Spleen (tissue), 13 donors: Measurements from ENCODE around the gene RRP36. TPM values are rescaled to one million over a fixed set of nuclear protein-coding genes. Genes with fewer than 3 reads are reported as not detected.

ENCODE experiments used
- DNase-seq: peaks from one replicate; pipeline ENCODE4 v3.0.0-alpha.2; 2020
- H3K27ac ChIP-seq, 8 donors: fragments of 200-600 bp; sonication (generic) in 7 of 8; 1 replicate in 4 of 8; 2 replicates in 4 of 8; pipeline versions ENCODE4 v1.5.0 to v1.8.0; 2016 to 2021; ENCODE audit warnings: inconsistent platforms in 4 of 8, mild to moderate bottlenecking in 4 of 8, moderate library complexity in 1 of 8
- H3K27me3 ChIP-seq, 7 donors: fragments of 200-600 bp; sonication (generic) in 6 of 7; replicated peaks in 1 of 7; 1 replicate in 4 of 7; 2 replicates in 3 of 7; pipeline versions ENCODE4 v1.5.0 to v1.8.0; 2016 to 2021; ENCODE audit warnings: inconsistent platforms in 3 of 7, mild to moderate bottlenecking in 1 of 7
- H3K36me3 ChIP-seq, 6 donors: fragments of 200-600 bp; sonication (generic) in 5 of 6; 1 replicate in 4 of 6; 2 replicates in 2 of 6; pipeline versions ENCODE4 v1.5.0 to v1.8.0; 2016 to 2021; ENCODE audit warnings: inconsistent platforms in 2 of 6
- H3K4me1 ChIP-seq, 6 donors: fragments of 200-600 bp; sonication (generic) in 5 of 6; 1 replicate in 3 of 6; 2 replicates in 3 of 6; pipeline versions ENCODE4 v1.5.0 to v1.8.0; 2016 to 2021; ENCODE audit warnings: inconsistent platforms in 3 of 6
- H3K4me3 ChIP-seq, 8 donors: fragments of 200-600 bp; sonication (generic) in 7 of 8; 1 replicate in 4 of 8; 2 replicates in 4 of 8; pipeline versions ENCODE4 v1.5.0 to v1.8.0; 2016 to 2021; ENCODE audit warnings: inconsistent platforms in 4 of 8, mild to moderate bottlenecking in 4 of 8, moderate library complexity in 2 of 8
- H3K9me3 ChIP-seq, 8 donors: fragments of 200-600 bp; sonication (generic) in 7 of 8; 1 replicate in 4 of 8; 2 replicates in 4 of 8; pipeline versions ENCODE4 v1.5.0 to v1.8.0; 2016 to 2021; ENCODE audit warnings: inconsistent platforms in 4 of 8
- POLR2A ChIP-seq, 3 donors: fragments of 450-650 bp; IDR thresholded peaks; one replicate each; pipeline ENCODE4 v1.5.1; 2017; ENCODE audit warnings: antibody characterized with exemption in 3 of 3, mild to moderate bottlenecking in 1 of 3
- POLR2AphosphoS5 ChIP-seq, 3 donors: sonication (generic); formaldehyde crosslinking; IDR thresholded peaks; one replicate each; pipeline ENCODE4 v1.5.1; 2017; ENCODE audit warnings: antibody characterized with exemption in 3 of 3
- WGBS, 5 donors: extraction: QIAGEN DNeasy Blood & Tissue Kit in 3 of 5; methylation state at CpG; one replicate each; pipeline versions ENCODE4 v1.1.5 to v1.1.7; 2013 to 2018; 5-methylcytosine and 5-hydroxymethylcytosine counted together
- intact Hi-C: fragments of 100-400 bp; cut with DNase I; formaldehyde crosslinking; loops from one replicate; pipeline ENCODE4 v1.15.0; 2023; ENCODE audit warnings: low total_unique reads
- long read RNA-seq, 2 donors: transcript quantifications; one replicate each; lab custom pipeline, GENCODE V29; 2026
- polyA plus RNA-seq, 3 donors: library from polyadenylated mRNA; stranded (reverse); fragments of 200-250 nt; gene quantifications; one replicate each; pipeline ENCODE4 v1.2.1, GENCODE V29; 2013
- total RNA-seq, 7 donors: library from RNA; depleted of rRNA in 3 of 7; stranded (reverse); fragments of >200 nt in 3 of 7; fragmentation: NEBNext Ultra II Directional in 4 of 7; extraction: Animal tissue kit (Norgen Biotek cat#: 25700) in 4 of 7; gene quantifications; one replicate each; pipeline versions ENCODE4 v1.1.0 to v1.2.1, GENCODE V29; 2016 to 2021
- TF ChIP-seq, protein P1 (sequence below), 11 experiments: fragments of 200-600 bp in 7 of 11; fragments of 450-650 bp in 4 of 11; sonication (generic) in 4 of 11; IDR thresholded peaks in 8 of 11; conservative IDR thresholded peaks in 3 of 11; 1 replicate in 7 of 11; 2 replicates in 4 of 11; pipeline versions ENCODE4 v1.4.0 to v1.8.0; 2016 to 2021; ENCODE audit warnings: antibody characterized with exemption in 11 of 11, inconsistent platforms in 4 of 11, mild to moderate bottlenecking in 1 of 11
- donor health status: healthy with polysubstance abuse.
- donor health status: DM: no; HTN: no; CAD: no; lungs with moderate emphysema.
- donor health status: DM: no; HTN: no; CAD: no.
- donor health status: Bipolar disorder and iron deficiency.
- donor health status: healthy.
- donor health status: DM: no; HTN: no; CAD: no.
- donor health status: DM: yes; HTN: yes; CAD: no.

RRP36 gene, protein sequence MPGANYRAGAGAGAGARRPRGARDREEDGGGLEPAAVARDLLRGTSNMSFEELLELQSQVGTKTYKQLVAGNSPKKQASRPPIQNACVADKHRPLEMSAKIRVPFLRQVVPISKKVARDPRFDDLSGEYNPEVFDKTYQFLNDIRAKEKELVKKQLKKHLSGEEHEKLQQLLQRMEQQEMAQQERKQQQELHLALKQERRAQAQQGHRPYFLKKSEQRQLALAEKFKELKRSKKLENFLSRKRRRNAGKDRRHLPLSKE
- total RNA-seq: 10 to 100 TPM; 34.9 to 63.4 (median 43.8) TPM
- 10 to 100 TPM; 32.0 to 39.5 (median 32.3) TPM for polyA plus RNA-seq
- long read RNA-seq, donor 1, transcript RRP36-203 (1 exons, 1,005 nt): minor isoform, 5 of 22 reads
- long read RNA-seq, donor 1, transcript RRP36-201 (7 exons, 1,159 nt): major isoform, 17 of 22 reads
- long read RNA-seq, donor 1, partial matches to known transcripts: 0 of 22 reads
- long read RNA-seq, donor 1, other reads (novel, unspliced or antisense): 0 of 22 reads
- long read RNA-seq, donor 2, transcript RRP36-201 (7 exons, 1,159 nt): major isoform, 9 of 21 reads
- long read RNA-seq, donor 2, partial matches to known transcripts: 8 of 21 reads
- long read RNA-seq, donor 2, other reads (novel, unspliced or antisense): 0 of 21 reads

DNA sequence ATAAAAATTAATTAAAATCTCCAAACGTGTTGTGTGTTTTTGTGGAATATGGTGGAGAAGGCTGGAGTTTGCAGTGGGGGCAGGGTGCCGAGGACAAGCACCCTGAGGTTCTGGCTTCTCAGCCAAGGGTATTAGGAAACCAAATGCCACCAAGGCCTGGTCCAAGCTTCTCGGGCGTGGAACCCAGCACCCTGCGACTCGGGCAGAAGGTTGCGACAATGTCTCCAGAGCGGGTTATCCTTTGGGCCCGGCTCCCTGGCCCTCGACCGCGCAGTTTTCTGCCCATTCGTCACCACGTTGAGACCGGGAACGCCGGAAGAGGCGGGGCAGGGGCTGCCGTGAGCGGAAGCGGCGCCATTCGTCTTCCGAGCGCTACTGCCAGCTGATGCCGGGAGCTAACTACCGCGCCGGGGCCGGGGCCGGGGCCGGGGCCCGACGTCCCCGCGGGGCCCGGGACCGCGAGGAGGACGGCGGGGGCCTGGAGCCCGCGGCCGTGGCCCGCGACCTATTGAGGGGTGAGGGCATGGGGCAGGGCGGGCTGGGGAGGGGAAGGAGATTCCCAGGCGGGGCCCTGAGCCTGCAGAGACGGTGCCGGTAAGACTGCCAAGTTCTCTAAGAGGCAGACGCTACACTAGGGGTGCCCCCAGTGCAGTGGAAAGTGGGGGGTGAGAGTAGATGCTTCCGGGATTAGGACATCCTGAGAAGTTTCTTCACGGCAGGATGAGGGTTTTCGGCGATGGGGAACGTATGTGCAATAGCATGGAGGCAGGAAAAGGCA, at the start of gene RRP36:
Gene RRP36 (plus strand): TSS at position 354 of the 778 bp plus-strand sequence. CDS start 32 bp downstream, at position 386.
- H3K27ac ChIP-seq: peak within 1 kb of the TSS; percentile 81 to 95 (median 90)
- no peaks in the 10 kb centered on the region for H3K27me3 ChIP-seq
- intact Hi-C loops: no loop called here
- H3K4me3 ChIP-seq: peak within 1 kb of the TSS; percentile 72 to 99 (median 98)
- WGBS, 5 donors: 1 to 2% (median 1%) methylated on average over 12 to 56 of the region's 56 CpGs
- DNase-seq: peak; percentile 96
- TF ChIP-seq POLR2AphosphoS5 (IDR thresholded peaks at IDR 0.05): peak; percentile 86 to 90 (median 88)
- TF ChIP-seq, protein P1, sequence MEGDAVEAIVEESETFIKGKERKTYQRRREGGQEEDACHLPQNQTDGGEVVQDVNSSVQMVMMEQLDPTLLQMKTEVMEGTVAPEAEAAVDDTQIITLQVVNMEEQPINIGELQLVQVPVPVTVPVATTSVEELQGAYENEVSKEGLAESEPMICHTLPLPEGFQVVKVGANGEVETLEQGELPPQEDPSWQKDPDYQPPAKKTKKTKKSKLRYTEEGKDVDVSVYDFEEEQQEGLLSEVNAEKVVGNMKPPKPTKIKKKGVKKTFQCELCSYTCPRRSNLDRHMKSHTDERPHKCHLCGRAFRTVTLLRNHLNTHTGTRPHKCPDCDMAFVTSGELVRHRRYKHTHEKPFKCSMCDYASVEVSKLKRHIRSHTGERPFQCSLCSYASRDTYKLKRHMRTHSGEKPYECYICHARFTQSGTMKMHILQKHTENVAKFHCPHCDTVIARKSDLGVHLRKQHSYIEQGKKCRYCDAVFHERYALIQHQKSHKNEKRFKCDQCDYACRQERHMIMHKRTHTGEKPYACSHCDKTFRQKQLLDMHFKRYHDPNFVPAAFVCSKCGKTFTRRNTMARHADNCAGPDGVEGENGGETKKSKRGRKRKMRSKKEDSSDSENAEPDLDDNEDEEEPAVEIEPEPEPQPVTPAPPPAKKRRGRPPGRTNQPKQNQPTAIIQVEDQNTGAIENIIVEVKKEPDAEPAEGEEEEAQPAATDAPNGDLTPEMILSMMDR (IDR thresholded peaks at IDR 0.05 in 8 of 11, conservative IDR thresholded peaks at IDR 0.05 in 3 of 11): no peak
- peaks cover 0 to 79% (median 47%) of the 10 kb centered on the region in 6 donors for H3K36me3 ChIP-seq
- peaks cover 23 to 63% (median 44%) of the 10 kb centered on the region in 6 donors for H3K4me1 ChIP-seq
- H3K9me3 ChIP-seq: no peaks in the 10 kb centered on the region

DNA sequence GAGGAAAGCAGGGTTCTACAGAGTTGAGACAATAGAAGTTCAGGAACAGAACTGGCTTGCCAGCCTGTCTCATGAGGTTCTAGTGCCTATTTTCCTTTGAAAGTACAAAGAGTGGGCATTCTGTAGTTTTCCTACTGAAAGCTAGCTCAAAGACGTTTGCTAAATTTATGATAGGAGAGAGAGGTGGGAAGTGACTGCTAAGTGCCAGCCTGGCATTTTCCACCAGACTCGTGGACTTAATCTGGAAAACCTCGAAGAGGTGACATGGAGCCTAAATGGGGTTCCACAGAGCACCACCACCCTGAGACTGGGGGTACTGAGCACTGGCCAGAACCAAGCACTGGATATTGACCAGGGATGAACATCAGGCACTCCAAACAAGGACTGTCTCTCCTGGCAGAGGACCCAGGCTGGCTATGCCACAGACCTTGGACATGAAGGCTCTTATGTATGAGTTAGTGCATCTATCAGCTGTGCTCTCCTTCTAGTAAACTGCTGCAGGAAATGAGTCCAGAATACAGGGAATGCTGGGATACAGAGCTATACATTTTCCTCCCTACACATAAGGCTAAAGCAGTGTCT, 49.6 kb upstream of the RRP36 start:
- TF ChIP-seq, protein P1 (IDR thresholded peaks at IDR 0.05 in 8 of 11, conservative IDR thresholded peaks at IDR 0.05 in 3 of 11): no peak
- TF ChIP-seq POLR2AphosphoS5 (IDR thresholded peaks at IDR 0.05) (no peak), POLR2A (IDR thresholded peaks at IDR 0.05) (no peak)
- peaks cover 3 to 31% (median 14%) of the 10 kb centered on the region in 6 donors for H3K4me1 ChIP-seq
- WGBS, 5 donors: 81 to 93% (median 82%) methylated on average over 3 of the region's 3 CpGs
- intact Hi-C loops: no loop called here
- H3K36me3 ChIP-seq: peaks cover 0 to 83% (median 26%) of the 10 kb centered on the region in 6 donors
- H3K27ac ChIP-seq: no peak overlapping the region
- no peaks in the 10 kb centered on the region for H3K27me3 ChIP-seq
- no peak for DNase-seq
- H3K4me3 ChIP-seq: no peak overlapping the region
- no peaks in the 10 kb centered on the region for H3K9me3 ChIP-seq

DNA sequence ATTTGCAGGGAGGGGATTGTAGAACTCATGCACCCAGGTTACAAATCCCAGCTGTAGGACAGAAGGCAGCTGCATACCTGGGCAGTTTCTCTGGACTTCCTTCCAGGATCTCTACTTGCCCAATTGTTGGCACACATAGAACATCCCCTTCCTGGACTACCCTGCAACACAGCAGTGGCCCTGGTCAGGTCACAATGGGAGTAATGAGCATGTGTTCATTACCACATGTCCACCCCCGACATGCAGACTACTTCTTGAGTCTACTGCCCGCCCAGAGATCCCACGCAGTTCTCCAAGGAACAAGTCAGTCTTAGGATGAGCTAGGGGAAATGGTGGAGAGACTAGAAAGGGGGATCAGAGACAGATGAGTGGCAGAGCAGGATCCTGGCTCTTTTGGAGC, 47.5 kb upstream of the RRP36 start:
- no peak for DNase-seq
- Histone ChIP-seq H3K4me3 (no peak overlapping the region), H3K4me1 (peaks cover 17 to 49% (median 30%) of the 10 kb centered on the region in 6 donors), H3K27ac (peak overlapping the region in 1 of 8 donors; percentile 6), H3K36me3 (peaks cover 0 to 62% (median 13%) of the 10 kb centered on the region in 6 donors), H3K27me3 (no peaks in the 10 kb centered on the region), H3K9me3 (no peaks in the 10 kb centered on the region)
- intact Hi-C loops: no loop called here
- 64 to 93% (median 76%) methylated on average over 3 of the region's 3 CpGs for WGBS, 5 donors
- no peak for TF ChIP-seq POLR2AphosphoS5 (IDR thresholded peaks at IDR 0.05)
- TF ChIP-seq POLR2A (IDR thresholded peaks at IDR 0.05): no peak

DNA sequence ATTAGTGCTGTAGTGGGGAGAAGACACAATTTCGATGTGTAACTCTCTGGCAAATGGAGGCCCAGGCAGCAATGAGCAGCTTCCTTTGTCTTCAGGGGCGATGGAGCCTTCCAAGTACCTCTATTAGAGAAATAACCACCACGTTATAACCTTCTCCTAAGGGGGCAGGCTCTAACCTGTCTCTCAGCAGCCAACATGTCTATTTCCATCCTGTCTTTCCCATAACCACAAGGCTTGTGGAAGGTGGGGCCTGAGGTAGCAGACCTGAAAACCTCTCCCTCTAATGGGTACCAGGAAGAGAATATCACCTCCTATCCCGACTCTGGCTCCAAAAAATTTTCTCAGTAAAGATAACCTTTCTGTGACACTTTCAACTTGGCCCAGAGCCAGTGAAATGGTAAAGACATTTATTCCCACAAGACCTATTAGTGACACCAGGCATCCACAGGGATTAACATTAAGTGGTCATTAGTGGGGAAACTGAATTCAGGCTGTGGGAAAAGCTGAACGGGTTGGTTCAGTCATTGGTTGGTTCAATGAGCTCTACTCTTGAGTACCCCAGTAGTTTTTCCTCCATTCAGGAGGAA, 46.4 kb upstream of the RRP36 start:
- DNase-seq: no peak
- Histone ChIP-seq H3K4me3 (no peak overlapping the region), H3K36me3 (peaks cover 0 to 51% (median 4%) of the 10 kb centered on the region in 6 donors), H3K9me3 (no peaks in the 10 kb centered on the region), H3K27ac (no peak overlapping the region), H3K4me1 (peaks cover 19 to 58% (median 37%) of the 10 kb centered on the region in 6 donors), H3K27me3 (no peaks in the 10 kb centered on the region)
- WGBS, 5 donors: 78 to 92% (median 89%) methylated on average over 5 of the region's 5 CpGs
- intact Hi-C loops: no loop called here
- TF ChIP-seq, protein P1 (IDR thresholded peaks at IDR 0.05 in 8 of 11, conservative IDR thresholded peaks at IDR 0.05 in 3 of 11): no peak
- TF ChIP-seq POLR2A (IDR thresholded peaks at IDR 0.05): no peak
- no peak for TF ChIP-seq POLR2AphosphoS5 (IDR thresholded peaks at IDR 0.05)
